WTC11 (cell line): ENCODE data around the gene FUT2.

Experiments used
- ATF1 ChIP-seq: sonication (generic); formaldehyde crosslinking; IDR thresholded peaks from 2 replicates; pipeline ENCODE4 v1.8.1; 2023; ENCODE audit warnings: mild to moderate bottlenecking, moderate library complexity, missing genetic modification reagents
- CTCF ChIP-seq: fragments of 200-600 bp; IDR thresholded peaks from 2 replicates; pipeline ENCODE4 v1.8.0; 2022; ENCODE audit warnings: antibody characterized with exemption
- FOXK1 ChIP-seq: sonication (generic); formaldehyde crosslinking; IDR thresholded peaks from 2 replicates; pipeline ENCODE4 v1.8.0; 2022; ENCODE audit warnings: mild to moderate bottlenecking, moderate library complexity, missing genetic modification reagents
- MLX ChIP-seq: sonication (generic); formaldehyde crosslinking; IDR thresholded peaks from 2 replicates; pipeline ENCODE4 v1.8.1; 2023; ENCODE audit warnings: mild to moderate bottlenecking, missing genetic modification reagents, moderate library complexity
- OVOL2 ChIP-seq: fragments of 250-450 bp; sonication (Bioruptor Pico); IDR thresholded peaks from 2 replicates; pipeline ENCODE4 v1.9.0; 2021; ENCODE audit warnings: mild to moderate bottlenecking, borderline replicate concordance
- TP53 ChIP-seq: sonication (generic); formaldehyde crosslinking; IDR thresholded peaks from 2 replicates; pipeline ENCODE4 v1.8.1; 2023; ENCODE audit warnings: mild to moderate bottlenecking, missing genetic modification reagents

GRCh38 chr19:48664476-48664875, 31.3 kb upstream of the FUT2 start:
- no peak for TF ChIP-seq FOXK1 (CRISPR knock-in tag)
- no peak for TF ChIP-seq TP53 (CRISPR knock-in tag)
- TF ChIP-seq OVOL2 (CRISPR knock-in tag), result no peak
- no peak for TF ChIP-seq CTCF
- TF ChIP-seq MLX, result no peak
- no peak for TF ChIP-seq ATF1 (CRISPR knock-in tag)
